HG03159 (cell line): ENCODE measurements around the gene CNKSR1.

Experiments used
- ATAC-seq: cut with Tn5 transposase; IDR thresholded peaks from one replicate; pipeline ENCODE4 v1.9.1; 2021; ENCODE audit warnings: mild to moderate bottlenecking, moderate library complexity; ENCODE audit not compliant: unreplicated experiment

The CNKSR1 gene

DNA sequence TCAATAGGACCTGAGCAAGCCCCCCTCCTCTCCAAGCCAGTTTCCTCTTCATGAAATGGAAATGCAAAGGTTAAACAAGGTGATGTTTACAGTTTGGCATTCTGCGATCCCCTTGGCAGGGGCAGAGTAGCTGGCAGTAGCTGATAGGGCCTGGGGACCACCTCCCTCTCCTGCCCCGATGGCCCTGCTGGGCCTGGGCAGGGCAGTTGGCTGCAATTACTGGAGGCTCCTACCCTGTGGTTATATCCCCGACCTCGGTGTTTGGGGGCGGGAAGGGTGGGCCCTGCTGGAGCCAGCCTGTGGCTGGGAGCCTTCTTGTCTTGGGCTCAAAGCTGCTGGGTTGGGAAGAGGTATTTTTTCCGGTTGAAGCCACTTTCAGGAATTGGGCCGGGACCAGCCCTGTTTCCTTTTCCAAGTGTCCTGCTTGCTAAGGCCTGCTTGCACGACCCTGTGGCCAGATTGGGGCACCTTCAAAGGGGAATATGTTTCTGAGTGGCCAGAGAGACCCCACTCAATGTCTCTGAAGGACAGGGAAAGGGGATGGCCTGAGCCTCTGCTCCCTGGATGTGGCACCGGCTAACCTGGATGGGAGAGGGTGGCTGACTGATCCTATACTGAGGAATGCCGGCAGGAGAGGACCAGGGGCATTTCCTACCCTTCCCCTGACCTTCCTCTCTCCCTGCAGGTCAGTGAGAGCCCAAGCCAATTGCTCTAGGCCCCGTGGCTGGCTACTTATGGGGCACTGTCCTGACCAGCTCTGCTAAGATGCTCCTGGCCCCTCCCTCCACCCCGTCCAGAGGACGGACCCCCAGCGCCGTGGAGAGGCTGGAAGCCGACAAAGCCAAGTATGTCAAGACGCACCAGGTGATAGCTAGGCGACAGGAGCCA, 16.5 kb upstream of the CNKSR1 start:
- ATAC-seq = no peak

DNA sequence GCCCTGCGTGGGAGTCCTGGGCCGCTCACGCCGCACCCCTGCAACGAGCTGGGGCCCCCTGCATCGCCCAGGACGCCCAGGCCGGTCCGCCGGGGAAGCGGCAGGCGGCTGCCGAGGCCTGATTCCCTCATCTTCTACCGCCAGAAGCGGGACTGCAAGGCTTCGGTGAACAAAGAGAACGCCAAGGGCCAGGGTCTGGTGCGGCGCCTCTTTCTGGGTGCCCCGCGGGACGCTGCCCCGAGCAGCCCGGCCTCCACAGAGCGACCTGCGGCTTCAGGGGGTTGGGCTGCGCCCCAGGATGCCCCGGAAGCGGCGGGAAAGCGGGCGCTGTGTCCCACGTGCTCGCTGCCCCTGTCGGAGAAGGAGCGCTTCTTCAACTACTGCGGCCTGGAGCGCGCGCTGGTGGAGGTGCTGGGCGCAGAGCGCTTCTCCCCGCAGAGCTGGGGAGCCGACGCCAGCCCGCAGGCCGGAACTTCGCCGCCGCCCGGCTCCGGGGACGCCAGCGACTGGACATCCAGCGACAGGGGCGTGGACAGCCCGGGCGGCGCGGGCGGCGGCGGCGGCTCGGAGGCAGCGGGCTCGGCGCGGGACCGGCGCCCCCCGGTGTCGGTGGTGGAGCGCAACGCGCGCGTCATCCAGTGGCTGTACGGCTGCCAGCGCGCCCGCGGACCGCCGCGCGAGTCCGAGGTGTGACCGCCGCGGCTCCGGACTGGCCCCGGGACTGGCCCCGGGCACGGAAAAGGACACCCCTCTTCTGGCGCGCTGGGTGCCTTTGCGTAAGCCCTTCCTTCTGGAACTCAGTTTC, 15.7 kb upstream of the CNKSR1 start:
- no peak for ATAC-seq

DNA sequence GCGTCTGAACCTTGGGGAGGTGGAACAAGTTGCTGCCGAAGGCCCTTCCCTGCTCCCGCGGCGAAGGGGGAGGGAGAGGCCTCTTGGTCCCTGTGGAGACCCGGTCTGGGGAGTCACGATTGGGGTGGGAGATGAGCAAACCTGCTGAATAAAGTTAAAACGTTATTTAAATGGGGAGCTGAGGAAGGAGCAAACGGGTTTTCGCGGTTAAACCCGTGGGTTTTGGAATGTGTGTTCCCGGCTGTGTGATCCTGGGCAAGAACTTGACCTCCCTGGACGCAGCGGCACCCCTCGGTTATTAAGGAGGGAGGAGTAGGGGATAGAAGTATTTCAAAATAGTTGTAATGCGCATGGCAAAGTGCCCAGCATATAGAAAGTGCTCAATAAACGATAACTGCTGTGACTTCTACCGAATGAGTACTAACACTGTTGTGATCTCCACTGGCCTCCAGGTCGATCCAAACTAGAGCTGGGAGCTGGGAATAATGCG, 15.0 kb upstream of the CNKSR1 start:
- no peak for ATAC-seq

DNA sequence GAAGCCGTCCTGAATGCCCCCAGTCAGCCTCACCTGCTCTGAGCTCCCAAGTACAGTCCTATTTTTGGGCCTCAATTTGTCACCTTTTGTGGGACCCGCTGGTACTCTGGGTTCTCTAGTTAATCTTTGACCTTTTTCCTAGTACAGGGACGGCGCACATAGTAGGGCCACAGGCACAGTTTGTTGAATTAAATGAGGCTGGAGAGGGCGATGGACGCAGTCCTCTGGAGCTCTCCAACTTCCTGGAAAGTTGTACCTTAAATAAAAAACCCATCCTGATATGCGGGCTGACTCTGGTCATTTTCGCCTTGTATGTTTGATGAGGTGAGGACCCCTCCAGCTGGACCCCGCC, 13.6 kb upstream of the CNKSR1 start:
- no peak for ATAC-seq

DNA sequence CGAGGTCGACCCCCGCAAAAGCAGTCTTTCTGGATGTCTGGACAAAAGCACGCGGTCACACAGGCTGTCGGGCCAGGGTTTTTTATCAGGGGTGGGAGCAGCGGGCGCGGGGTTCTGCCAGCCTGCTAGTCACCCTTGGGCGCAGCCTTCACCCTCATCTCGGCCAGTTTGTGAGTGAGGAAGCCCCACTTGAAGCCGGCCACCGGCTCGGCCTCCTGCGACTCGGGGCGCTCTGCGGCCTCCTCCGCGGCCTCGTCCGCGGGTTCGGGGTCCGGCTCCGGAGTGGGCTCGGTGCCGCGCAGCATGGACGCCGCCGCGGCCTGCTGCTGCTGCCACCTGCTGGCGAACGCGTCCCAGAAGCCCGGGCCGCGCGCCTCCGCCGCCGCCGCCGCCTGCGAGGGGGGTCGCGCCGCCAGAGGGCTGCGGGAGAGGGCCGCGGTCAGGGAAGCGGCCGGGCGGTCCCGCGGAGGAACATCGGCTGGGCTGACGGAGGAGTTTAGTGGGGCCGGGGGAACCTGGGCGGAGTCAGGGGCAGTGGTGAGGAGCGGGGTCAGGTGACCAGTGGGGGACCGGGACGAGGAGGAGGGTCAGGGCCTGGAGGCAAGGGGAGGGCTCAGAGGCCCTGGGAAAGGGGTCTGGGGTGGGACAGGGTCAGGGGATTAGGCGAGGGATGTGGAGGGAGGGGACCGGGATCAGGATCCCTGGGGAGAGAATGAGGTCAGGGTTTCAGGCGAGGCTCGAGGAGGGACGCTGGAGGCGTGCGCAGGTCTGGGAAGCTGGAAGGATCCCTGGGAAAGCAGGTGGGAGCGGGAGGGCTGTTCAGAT, 13.0 kb upstream of the CNKSR1 start:
- ATAC-seq = no peak

DNA sequence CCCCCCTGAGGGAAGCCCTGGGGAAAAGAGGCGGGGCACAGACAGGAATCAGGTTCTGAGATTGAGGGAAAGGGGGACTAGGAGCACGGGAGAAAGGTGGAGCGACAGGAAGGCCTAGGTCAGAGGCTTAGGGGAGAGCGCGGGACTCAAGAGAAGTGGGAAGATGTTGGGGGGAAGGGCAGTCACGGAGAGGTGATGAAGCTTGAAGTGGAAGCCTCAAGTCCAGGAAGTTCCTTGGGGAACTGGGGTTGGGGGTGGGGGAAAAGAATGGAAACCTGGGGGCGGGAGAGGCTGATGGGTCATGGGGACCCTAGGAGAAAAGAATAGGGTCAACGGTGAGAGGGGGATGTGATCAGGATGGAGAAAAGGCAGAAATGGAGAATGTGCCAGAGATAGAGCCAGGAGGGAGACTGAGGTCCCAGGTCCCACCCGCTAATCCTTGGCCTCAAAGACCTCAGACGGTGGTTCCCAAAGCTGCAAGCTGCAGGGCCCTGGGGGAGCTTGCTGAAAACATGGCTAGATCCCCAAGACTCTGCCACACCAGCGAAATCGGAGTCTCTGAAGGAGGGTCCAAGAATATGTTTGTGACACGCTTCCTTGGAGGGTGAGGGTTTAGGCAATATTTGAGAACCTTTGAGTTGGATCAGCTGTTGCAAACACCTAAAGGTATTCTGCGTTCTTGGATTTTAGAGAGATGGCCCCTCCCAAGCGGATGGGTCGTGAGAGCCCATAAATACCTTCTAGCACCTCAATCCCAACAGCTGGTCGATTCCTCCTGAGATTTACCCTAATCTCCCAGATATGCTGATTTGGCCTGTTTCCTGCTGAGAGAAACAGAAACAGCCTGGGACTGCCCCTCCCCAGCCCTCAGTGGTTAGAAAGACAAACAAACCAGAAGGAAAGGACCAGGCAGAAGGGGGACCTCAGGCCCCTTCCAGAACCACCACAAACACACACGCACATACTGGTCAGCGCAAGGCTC, 12.1 kb upstream of the CNKSR1 start:
- ATAC-seq = no peak

DNA sequence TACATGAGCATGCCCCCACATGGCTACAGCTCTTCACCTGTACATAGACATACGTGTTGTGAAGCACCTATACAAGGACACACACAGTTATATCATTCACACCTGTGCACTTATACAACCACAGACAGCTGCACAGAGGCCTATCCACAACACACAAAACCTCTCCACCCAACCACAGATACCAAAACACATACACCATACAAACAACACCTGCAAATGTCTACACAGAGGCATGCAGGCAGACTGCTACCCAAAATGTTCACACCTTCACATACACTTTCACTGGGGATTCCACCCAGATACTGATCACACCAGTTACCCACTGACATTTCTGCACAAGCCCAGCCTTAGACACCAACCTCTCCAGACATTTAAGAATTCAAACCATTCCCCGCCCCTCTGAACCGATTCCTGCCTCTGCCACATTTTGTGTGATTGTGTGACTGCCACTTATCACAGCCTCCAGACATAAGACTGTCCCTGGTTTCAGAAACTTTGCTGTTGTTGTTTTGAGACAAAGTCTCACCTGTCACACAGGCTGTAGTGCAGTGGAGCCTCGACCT, 10.5 kb upstream of the CNKSR1 start:
- no peak for ATAC-seq

DNA sequence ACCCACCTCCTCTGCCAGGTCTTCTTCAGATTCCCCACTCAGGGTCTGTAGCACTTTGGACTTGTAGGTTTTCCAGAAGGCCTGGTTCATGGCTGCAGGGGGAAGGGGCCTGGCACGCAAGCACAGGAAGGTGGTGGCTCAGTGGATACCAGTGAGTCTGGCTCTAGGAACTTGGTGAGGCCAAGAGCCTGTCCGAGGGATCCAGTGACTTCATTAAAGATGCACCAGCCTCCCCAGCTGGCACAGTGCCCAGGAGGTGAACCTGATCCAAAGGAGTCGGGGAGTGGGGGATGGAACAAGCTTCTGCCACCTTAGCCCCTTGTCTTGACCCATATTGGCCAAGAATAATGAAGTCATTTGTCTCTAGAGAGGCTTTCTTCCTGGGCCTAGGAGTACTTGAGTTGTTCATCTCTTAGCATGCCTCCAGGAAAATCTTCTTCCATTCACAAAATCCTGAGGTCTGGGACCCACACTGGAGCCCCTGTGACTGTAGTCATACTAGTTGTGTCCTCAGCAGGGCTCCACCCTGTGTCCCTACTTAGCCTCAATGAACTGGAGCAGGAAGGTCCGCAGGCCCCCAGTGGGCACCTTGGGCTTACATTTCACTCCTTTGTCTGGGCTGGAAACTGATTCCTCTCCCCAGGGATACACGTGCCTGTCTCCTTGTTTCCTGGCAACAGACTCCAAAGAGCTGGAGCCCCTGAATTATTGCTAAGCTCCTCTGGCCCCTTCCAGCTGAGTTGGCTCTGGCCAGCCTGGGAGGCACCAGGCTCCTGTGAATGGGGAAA, 8.7 kb upstream of the CNKSR1 start, which contains the start of gene C1orf232:
C1orf232 (minus strand) TSS at position 554 of the 788 bp plus-strand sequence; CDS start at position 90, 464 bp downstream.
- ATAC-seq = no peak

DNA sequence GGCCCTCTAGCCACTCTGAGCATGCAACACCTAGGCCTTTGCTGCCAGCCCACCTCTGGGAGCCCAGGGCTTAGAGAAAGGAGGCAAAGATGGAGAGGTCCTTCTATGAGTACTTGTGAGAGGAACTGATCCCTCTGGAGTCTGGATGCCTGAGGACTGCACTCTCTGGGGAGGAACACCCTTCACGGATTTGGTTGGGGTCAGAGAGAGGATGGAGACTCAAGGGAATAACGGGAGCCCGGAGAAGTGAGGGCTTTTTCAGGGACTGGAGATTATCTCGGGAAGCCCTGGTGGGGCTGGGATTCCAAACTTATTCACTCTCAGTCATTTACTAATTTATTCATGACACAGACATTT, 8.1 kb upstream of the CNKSR1 start:
- no peak for ATAC-seq

DNA sequence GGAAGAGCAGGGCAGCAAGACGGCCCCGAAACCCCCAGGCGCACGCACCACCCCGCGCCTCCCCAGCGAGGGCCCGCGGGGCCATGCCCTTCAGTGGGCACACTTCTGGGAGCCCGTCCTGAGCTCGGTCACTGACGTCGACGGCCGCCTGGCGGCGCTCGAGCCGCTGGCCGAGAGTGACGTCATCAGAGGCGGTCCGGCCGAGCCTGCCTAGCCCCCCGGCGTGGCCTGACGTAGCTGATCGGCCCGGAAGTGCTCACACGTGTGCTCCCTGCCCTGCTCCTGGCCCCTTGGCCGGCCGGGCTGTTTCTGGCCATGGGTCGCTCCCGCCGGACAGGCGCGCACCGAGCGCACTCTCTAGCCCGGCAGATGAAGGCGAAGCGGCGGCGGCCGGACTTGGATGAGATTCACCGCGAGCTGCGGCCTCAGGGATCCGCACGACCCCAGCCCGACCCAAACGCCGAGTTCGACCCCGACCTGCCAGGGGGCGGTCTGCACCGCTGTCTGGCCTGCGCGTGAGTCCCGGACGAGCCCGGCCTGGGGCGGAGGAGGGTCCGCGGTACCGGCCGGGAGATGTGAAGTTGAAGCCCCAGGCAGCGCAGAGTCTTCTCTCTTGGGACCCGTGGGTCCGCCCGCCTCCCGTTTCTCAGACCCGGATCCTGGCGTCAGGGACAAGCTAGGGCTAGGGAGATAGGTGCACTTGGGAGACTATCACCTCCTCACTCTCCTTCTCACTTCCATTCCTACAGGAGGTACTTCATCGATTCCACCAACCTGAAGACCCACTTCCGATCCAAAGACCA, 7.4 kb upstream of the CNKSR1 start, which contains the start of gene ZNF593:
ZNF593 (plus strand) TSS at position 240 of the 803 bp plus-strand sequence; CDS start at position 316, 76 bp downstream.
- ATAC-seq = peak; percentile 92

DNA sequence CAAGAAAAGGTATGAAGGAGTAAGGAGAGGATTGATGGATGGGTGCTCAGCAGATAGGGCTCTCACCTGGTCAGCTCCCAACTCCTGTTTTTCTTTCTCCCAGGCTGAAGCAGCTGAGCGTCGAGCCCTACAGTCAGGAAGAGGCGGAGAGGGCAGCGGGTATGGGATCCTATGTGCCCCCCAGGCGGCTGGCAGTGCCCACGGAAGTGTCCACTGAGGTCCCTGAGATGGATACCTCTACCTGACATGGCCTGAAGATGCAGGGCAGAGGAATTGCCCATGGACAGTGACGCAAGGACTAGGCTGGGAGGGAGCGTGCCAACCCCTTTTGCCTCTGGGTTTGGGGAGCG, 6.8 kb upstream of the CNKSR1 start:
- no peak for ATAC-seq

DNA sequence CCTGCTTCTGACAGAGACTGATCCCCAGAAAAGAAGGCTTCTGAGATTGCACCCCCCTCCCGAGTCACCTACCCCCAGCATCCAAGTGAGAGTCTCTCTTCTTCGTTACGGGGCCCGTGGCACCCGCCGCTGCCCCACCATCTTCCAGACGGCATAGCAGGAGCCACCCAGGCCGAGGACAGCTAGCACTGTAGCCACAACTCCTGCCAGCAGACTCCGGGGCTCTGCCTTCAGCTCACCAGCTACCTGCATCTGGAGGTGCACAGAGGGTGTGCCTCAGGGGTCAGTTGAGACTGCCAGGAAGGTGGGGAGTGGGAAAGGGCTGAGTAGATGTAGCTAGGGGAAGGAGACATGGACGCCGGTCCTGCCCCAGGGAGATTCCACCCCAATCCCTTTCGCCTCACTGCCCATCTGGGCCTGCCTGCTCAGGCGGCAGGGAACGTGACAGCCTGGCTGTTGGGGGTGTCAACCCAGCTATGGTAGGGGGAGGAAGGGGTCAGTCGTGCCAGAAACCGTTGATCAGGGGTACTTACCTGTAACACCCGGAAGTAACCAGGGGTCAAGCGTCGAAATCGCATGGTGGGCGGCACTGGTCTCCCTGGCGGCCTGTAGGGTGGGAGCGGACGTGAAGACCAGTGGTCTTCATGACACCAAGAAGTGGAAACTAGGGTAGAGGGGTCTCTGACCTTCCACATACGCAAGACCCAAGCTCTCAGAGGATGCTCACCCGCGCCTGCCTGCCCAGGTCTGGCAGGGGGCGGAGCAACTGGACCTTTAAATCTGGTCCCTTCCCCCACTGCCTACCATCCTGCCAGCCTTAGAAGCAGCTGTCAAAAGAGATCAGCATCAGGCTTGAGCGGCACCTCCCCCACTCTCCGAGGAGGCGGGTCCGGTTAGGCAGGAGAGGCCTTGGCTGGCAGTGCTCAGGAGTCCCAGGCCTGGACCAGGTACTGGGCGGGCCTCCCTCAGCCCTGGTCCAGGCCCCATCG, 5.9 kb upstream of the CNKSR1 start, which contains the start of gene ZNF593OS:
ZNF593OS (minus strand) TSS at position 749 of the 989 bp plus-strand sequence; CDS start at position 578, 171 bp downstream.
- no peak for ATAC-seq

DNA sequence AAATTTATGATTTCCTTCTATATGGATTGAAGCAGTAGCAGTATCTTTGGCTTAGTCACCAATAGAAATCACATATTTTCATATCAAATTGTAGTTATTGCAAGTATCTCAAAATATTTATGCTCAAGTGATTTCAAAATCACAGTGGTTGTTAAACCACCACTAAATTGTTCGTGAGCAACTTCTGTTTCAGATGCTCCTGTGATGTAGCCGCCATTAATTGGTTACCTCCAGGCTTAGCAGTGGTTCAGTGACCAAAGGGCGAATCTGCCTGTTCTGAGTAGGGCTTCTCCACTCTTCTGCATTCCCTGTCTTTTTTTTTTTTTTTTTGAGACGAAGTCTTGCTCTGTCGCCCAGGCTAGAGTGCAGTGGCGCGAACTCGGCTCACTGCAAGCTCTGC, 1.9 kb upstream of the CNKSR1 start:
- no peak for ATAC-seq

DNA sequence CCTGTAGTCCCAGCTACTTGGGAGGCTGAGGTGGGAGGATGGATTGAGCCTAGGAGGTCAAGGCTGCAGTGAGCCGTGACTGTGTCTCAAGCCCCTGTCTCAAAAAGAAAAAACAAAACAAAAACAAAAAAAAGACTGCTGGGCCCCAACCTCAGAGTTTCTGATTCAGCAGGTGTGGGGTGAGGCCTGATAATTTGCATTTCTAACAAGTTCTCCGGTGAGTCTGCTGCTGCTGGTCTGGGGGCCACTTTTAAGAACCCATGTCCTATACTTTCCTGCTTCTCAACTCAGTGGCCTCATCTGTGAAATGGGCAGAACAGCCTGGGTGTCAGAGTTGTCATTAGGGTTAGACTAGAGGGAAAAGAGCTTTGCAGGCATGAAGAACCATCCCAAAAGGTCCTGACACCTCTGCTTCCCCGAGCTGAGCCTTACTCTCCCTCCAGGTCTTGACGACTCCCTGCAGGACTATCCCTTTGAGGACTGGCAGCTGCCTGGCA, 2.8 kb downstream of the CNKSR1 start:
- ATAC-seq = no peak

DNA sequence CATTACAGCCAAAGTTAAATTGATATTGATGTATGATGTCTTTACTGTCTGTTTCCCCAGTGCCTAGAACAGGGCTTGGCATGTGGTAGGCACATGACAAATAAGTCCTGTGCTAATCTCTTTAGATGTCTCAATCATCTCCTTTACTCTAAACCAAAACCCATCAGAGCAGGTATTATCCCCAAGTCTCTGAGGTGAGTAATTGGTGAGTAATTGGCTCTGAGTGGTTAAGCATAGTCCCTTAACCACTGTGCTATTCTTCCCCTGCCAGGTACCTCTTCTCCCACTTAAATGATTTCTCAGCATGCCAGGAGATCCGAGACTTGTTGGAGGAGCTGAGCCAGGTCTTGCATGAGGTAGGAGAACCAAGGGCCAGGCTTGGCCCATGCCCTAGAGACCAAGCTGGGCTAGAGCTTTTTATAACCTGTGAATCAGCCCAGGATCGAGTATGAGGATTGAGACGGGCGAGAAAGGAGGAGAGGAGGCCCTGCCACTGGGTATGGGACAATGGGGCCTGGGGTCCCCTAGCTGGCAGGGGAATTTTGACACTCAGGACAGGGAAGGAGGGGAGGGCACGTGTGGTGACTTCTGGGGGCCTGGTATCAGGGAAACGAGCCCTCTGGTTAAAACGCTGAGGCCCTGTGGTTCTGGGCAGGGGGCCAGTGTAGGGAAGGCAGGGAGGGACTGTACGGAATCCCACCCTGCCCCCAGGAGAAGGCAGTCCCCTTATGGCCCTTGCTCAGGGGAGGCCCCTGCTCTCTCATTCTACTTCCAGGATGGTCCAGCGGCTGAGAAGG, 4.5 kb downstream of the CNKSR1 start:
- ATAC-seq = no peak

DNA sequence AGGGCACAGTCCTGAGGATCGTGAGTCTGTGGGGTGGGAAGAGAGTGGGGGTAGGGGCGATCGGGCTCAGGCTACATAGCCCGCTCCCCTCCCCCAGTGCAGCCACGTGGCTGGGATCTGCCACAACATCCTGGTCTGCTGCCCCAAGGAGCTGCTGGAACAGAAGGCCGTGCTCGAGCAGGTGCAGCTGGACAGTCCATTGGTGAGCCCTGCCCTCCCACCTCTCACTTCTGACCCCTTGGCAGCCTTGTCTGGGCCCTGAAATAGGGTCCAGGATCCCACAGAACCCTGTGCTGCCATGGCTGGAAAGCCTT, 5.0 kb downstream of the CNKSR1 start:
- ATAC-seq = no peak
